GM18498 (cell line): ENCODE data around the gene UBAP1L.
"Not testable (repeated sequence)": the region's sequence is repeated elsewhere in the genome, so short reads cannot be mapped to it uniquely, and the experiment has no call there.

Experiments used
- ATAC-seq: cut with Tn5 transposase; IDR thresholded peaks from one replicate; pipeline ENCODE4 v1.9.1; 2021; ENCODE audit warnings: mild to moderate bottlenecking, moderate library complexity; ENCODE audit not compliant: unreplicated experiment

UBAP1L gene

DNA sequence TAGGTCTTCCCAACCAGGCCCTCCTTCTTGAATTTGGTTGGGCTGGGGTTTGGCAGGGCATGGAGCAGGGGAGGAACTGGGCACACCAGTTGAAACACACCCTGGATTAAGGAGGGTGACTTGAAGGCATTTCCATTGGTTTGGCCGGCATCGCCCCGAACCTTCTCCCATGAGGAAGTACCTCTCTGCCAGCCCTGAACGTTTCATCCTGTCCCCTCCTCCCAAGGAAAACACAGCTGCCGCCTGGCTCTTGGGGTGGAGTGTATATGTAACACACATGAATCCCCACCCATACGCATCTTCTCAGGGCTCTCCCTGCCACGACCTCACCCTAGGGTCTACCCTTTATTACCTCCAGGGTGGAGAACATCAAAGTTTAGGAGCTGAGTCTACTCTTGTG lies 14.6 kb downstream of the UBAP1L start:
- no peak for ATAC-seq

DNA sequence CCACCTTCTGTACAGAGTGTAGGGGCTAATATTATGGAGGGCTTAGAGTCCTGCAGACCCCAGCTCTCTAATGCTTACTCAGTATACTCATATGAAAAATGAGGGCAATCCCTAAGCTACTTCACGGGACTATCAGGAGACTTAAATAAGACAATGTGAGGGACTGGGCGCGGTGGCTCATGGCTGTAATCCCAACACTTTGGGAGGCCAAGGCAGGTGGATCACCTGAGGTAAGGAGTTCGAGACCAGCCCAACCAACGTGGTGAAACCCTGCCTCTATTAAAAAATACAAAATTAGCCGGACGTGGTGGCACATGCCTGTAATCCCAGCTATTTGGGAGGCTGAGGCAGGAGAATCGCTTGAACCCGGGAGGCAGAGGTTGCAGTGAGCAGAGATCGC lies 15.2 kb downstream of the UBAP1L start:
- ATAC-seq, result not testable (repeated sequence)

DNA sequence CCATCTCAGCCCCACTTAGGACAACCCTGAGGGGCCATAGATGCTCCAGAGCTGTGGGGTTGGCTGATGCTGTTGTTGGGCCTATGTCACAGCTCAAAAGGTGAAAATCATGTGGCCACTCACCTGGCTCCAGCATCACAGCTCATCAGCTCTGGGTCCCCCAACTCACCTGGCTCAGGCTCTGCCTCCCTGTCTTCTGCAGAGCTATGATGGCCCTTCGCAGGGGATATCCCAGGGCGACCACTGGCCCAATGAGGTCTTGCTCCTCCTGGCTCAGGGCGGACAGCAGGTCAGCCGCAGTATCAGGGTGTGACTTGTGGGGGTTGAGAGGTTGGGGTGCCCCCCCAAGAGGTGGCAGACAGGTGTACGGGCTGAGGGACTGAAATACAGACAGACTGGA lies 15.7 kb downstream of the UBAP1L start:
- ATAC-seq, result no peak

GRCh38 chr15:65097651-65098263 lies 17.2 kb downstream of the UBAP1L start:
- ATAC-seq, result no peak

DNA sequence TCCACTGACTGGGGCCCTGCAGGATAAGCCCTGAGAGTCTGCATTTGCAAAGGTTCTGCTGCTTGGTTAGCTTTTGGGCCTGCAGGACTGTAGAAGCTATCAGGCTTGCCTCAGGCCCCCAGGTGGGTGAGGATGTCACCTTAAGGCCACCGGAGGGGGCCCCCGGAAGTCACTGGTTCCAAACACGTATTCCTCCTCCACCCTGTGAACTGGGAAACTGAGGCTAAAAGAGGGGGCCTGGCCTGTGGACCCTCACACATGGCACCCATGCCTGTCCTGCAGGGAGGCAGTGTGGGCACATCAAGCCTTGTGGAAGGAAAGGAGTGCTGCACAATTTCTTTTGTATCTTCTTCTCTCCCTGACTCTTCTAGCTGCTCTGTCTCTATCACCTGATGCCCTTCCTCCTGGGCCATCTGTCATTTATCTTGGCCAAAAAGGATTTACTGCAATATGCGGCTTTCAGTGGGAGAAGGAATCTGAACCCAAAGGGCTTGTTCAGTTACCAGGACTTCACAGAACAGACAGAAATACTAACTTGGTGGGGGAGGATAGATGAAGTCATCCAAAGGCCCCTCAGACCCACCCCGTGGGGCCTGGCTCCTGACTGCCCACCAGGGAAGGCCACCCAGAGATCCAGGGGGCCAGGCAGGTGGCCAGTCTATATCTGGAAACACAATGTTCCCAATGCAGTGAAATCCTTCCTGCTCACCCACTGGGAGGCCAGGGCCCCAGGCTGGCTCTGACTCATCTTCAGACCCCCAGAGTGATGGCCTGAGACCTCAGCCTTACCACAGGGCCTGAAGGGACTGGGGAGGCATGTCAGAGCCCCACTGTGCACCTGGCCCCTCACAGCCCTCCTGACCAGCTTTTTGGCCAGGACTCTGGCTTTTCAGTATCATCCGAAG lies 18.3 kb downstream of the UBAP1L start:
- no peak for ATAC-seq

DNA sequence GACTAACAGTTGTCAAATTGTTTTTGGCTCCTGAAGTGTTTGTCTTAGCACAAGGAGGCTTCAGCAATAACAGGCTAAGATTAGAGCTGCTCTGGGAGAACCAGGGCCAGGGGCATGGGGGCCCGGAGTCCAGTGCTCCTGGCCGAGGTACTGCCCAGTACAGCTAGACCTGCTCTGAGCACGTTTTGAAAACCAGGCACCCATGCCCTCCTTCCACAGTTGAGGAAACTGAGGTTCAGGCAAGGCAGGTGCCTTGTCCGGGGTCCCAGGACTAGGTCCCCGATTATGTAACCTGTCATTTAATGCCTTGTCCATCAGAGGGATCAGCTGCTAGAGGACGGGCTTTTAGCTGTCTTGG lies 19.3 kb downstream of the UBAP1L start:
- no peak for ATAC-seq

GRCh38 chr15:65095011-65095746 lies 19.8 kb downstream of the UBAP1L start:
- no peak for ATAC-seq

DNA sequence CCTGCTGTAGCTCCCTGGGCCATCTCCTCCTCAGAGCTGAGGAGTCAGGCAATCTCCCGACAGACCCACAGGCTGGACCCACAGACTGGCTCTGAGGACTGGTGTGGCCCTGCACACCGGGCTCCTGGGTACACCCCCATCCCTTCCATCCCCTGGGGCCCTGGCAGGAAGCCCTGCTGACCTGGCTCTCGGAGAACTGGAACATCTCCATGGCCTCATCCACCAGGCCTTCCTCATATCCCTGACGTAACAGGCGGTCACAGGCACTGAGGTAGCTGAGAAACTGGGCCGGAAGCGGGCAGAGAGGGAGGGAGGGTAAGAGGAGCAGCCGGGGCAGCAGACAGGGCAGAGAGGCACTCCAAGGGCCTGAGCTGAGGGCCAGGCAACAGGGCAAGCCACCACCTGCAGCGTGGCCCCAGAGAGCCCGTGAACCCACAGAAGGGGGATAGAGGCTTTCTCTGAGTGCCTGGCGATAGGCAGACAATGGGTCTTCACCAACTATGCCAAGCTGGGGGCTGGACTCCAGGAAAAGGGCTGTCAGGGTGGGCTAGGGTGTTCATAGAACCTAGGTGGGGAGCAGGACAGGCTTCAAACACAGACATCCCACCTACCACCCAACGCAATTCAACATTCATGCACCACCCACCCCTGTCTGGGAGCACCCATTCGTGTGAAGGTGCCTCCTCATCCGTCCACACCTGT lies 20.6 kb downstream of the UBAP1L start:
- no peak for ATAC-seq

DNA sequence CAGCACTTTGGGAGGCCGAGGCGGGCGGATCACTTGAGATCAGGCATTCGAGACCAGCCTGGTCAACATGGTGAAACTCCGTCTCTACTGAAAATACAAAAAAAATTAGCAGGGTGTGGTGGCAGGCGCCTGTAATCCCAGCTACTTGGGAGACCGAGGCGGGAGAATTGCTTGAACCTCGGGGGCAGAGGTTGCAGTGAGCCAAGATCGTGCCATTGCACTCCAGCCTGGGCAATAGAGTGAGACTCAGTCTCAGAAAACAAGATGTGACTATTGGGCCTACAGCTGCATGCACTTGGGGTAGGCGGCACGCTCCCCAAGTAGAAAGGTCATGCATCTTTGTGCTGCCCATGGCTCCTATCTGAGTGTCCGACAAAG lies 21.2 kb downstream of the UBAP1L start:
- not testable (repeated sequence) for ATAC-seq

DNA sequence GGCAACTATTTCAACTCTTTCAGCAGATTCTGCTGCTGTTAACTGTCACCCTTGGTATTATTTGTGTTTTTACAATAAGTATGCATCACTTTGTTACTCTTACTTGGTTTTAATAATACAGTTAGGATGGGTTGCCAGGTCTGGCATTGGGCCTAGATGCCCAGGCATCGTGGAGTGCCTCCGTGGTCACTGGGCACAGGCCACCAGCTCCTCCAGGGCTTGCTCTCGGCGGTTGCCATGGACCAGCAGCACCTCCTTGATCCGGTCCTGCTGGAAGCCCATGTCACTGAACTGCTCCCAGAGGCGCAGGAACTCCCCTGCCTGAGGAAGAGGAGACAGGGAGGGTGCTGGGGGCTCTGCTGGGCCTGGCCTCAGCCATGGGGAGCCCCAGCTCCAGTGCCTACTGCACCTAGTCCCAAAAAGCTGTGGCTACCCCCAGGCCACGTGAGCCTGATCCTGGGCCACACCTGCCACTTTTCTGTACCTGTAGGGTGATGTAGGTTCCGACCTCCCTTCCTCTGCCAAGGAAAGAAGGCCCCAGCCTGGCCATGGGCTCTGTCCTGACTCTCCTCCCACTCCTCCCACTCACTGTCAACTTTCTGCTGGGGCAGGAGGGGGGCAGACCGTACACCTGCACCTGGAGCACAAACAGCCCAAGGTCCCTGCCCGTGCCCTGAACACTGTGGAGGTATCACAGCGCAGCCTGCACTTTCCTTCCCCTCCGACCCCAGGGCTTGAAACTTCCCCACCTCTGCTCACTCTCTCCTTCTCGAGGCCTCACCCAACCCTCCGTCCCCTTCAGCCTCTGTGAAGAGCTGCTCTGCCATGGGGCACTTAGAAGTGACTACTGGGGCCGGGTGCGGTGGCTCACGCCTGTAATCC lies 21.8 kb downstream of the UBAP1L start:
- no peak for ATAC-seq

DNA sequence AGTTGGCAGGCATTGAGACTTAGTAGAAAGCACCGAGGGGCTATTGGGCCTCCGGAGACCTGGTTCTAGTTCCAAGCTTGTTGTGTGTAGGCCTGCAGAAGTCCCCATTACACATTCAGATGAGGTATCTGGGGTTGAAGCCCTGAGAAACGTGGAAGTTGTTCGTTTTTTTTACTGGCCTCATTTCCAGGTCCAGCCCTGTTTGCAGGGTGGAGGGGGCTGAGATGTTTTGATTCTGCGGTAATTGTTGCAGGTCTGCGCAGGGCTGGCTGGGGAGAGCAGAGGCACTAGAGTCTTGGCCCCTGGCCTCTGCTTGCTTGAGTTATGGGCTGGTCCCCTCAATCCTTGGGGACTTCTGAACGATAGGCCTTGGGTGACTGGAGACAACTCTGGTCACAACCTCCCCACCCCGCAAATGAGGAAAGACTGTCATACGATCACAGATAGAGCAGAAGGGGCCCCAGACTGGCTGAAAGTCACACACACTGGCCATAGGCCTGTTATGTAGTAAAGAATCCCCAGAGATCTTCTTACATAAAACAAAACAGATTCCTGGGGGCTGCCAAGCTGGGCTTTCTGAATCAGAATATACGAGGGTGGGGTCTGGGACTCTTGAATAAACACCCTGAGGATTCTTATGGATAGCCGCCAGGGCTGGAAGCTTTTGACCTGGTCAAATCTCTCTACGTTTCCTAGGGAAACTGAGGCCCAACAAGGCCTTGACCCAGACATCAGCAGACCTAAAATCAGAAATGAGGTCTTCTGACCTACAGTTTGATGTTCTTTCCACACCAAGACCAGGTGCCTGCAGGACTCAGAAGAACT lies 22.8 kb downstream of the UBAP1L start:
- ATAC-seq, result no peak

DNA sequence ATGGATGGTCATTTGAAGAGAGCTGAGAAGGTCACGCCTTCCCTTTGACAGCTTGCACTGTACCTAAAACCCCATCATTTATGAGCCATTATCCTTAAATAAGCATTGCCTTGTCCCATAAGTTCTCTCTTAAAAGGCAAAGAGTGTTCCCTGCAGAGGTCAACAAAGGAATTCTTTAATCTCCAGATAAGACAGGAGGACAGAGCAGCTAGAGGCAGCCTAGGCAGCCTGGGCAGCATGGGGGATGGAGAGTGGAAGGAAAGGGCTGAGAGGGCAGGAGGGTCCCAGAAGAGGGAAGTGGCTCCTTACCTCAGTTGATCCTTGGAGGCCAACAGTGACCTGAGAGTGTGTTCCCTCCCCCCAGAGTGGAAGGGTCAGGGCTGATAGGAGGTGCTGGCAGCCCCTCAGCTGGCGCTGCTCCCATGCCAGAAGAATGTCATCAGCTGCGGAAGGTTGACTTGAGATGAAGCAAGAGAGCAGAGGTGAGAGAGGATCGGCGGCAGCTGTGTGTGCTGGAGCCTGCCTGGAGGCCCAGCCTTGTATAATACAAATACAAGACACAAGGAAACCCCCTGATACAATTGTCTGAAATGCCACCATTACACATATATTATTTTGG lies 25.7 kb downstream of the UBAP1L start:
- ATAC-seq, result no peak

- no peak for ATAC-seq
These were observed 26.4 kb downstream of the UBAP1L start for GRCh38 chr15:65088643-65089021.

DNA sequence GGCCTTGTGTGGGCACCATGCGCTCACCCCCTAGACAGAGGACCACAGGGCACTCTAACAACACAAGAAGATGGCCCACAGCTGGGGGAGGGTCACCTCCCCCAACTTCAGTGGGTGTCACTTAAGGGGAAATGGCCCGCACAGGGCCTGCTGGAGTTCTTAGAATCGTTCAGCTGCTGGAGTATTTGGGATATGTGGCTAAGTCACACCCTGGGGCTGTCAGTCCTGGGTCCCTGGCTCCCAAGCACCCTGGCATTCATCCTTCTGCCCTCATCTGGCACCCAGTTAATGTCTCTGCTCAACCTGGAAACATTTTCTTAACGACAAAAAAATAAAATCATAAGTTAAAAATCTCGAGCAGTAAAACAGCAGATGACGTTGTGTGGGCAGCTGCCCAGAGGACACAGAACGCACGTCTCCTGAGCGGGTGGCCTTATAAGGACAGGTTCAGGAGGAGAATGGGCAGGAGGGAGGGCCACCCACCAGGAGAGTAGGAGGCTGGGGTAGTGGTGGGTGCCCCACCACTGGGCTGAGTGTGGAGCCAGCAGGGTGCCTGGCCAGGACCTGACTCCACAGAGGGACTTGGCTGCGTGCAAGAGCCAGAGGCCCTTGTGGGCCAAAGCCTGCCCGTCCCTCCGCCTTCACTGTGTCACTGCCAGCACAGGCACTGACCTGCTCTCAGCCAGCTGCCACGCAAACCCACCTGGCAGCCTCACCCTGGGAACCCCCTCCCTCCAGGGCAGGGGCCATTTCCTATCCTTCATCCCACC lies 26.9 kb downstream of the UBAP1L start:
- ATAC-seq, result no peak

DNA sequence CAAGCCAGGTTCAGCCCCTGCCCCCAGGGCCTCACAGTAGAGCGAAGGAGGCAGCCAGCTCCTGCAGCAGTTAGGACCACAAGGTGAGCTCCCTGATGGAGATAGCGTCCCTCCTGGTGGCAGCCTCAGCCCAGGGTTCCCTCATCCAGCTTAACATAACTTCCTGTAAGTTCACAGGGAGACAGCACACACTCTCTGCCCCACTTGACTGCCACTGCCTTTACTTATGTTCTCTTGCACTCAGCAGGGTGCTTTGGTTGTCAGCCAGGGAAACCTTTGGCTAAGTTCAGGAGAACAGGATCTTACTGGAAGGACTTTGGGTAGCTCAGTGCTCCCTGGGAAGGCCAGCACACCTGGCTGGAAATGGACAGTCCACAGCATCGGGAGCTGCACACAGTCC lies 27.6 kb downstream of the UBAP1L start:
- no peak for ATAC-seq

- no peak for ATAC-seq
These were observed 28.3 kb downstream of the UBAP1L start for GRCh38 chr15:65086680-65087111.

DNA sequence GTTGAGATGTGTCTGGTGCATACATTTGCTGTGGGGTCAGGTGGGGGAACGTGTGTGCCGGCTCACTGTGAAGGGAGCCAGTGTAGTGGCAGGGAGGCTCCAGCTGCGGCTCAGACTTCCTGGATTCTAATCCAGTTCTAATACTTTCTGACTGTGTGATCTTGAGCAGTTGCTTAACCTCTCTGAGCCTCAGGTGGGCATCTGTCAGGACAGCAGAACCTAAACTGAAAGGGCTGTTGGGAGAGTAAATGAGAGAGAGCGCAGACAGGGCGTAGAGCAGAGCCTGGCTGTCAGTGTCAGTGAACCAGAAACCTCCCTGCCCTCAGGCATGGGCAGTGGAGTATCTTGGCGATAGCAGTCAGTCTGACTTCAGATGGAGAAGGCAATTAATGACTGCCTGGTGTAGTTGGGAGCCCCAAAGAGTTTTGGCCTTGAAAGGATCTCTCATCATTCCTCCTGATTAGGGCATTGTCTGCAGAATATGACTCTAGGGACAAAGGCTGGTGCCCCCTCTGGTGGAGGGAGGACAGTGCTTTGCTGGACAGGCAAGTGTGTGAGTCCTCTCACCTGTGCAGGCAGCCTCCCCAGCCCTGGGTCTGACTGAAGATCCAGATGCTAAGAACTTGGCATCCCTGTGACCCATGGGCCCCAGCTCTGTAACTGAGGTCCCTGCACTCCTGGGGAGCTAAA lies 28.9 kb downstream of the UBAP1L start:
- no peak for ATAC-seq
